Central memory CD8-positive, alpha-beta T cell (primary cell): ENCODE data around the gene DDX51.

ENCODE experiments used
- ATAC-seq: fragments of 150-1000 bp; cut with Tn5 transposase; replicated peaks from 2 replicates; pipeline ENCODE4 v1.10.0; 2022; ENCODE audit warnings: mild to moderate bottlenecking, moderate FRiP score, moderate number of reproducible peaks; ENCODE audit not compliant: poor library complexity, severe bottlenecking; ENCODE audit errors: extremely low read depth
- DNase-seq, 2 donors: peaks; one replicate each; pipeline ENCODE4 v3.0.0; 2021; ENCODE audit warnings: low spot score in 2 of 2
- H3K27ac Mint-ChIP-seq: one replicate; pipeline ENCODE4 v1.8.0; 2022; ENCODE audit warnings: low read depth, mild to moderate bottlenecking, moderate library complexity, mixed read lengths
- H3K27me3 Mint-ChIP-seq: one replicate; pipeline ENCODE4 v1.8.0; 2022; ENCODE audit warnings: mixed read lengths
- H3K36me3 Mint-ChIP-seq: one replicate; pipeline ENCODE4 v1.8.0; 2022; ENCODE audit warnings: mild to moderate bottlenecking, moderate library complexity, mixed read lengths; ENCODE audit not compliant: insufficient read depth
- H3K4me1 Mint-ChIP-seq: one replicate; pipeline ENCODE4 v1.8.0; 2022; ENCODE audit warnings: mixed read lengths
- H3K4me3 Mint-ChIP-seq: one replicate; pipeline ENCODE4 v1.8.0; 2022; ENCODE audit warnings: mild to moderate bottlenecking, moderate library complexity, mixed read lengths
- H3K9me3 Mint-ChIP-seq: one replicate; pipeline ENCODE4 v1.8.0; 2022; ENCODE audit warnings: mixed read lengths

The DDX51 gene

DNA sequence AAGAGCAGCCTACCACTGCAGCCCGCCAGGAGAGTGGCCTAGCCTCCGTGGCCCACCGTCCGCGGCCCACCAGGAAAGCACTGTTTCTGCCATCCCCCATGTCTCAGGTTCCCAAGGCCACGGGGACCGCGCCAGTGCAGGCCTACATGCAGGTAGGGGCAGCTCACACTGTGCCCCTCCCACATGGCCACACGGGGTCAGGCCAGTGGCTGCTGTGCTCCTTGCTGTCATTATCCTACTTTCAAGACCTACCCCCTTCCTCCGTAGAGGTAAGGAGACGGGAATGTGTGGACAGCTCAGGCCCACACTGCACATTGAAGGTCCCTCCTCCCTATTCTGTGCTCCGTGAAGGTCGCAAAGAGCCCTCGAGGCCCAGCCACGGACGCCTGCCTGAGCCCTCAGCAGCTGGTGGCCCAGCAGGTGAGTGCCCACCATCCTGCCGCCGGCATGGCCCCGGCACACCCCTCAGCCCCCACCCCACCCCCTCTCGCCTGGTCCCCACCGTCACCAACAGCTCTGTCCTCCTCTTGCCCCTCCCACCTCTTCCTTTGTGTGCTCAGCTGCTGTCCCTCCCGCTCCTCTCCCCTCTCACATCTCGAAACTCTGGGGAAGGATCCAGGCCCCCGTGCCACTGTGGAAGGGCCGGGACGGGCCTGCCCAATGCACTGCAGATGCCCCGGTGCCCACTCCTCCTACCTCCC is 10.0 kb downstream of the DDX51 start:
- no peaks in the 10 kb centered on the region for H3K27me3 Mint-ChIP-seq
- DNase-seq (no peak), ATAC-seq (no peak)
- H3K4me3 Mint-ChIP-seq = no peak overlapping the region
- H3K27ac Mint-ChIP-seq = no peak overlapping the region
- H3K9me3 Mint-ChIP-seq = no peaks in the 10 kb centered on the region
- no peaks in the 10 kb centered on the region for H3K4me1 Mint-ChIP-seq
- H3K36me3 Mint-ChIP-seq = peaks cover 5% of the 10 kb centered on the region

DNA sequence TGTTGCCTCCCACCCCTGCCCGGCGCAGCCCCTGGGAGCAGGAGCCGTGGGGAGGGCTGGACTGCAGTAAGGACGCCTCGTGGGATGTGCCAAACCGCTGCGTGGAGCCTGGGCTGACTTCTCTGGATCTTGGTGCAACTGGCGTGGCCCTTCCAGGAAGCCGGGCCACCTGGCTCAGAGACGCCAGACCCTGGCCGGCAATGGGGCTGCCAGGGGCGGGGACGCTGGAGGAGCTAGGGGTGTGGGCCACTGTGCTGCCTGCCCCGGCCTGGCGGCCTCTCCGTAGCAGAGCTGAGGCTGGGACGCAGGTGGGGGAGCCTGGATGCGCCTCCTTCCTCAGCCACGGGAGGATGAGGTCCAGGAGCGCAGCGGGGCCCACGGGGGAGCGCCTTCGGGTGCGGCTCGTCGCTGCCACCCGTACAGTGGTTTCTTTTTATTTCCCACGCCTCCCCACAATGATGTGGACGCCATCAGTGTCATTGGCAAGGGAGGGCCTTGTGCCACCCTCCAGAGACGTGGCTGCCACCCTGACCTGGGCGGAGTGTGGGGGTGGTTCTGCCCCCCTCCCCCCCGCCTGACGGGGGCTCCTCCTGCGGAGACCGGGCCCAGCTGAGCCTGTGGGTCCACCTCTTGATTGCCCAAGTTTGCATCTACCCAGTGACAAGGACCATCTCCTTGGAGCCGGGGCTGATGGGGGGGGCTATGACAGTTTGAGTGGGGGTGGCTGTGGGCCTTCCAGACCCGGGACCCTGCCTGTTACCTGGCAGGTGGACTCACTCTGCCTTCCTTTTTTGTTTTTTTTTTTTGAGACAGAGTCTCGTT is 11.3 kb downstream of the DDX51 start:
- H3K27me3 Mint-ChIP-seq = no peaks in the 10 kb centered on the region
- H3K4me3 Mint-ChIP-seq = no peak overlapping the region
- no peak for DNase-seq
- peaks cover 2% of the 10 kb centered on the region for H3K36me3 Mint-ChIP-seq
- H3K27ac Mint-ChIP-seq = no peak overlapping the region
- no peak for ATAC-seq
- H3K4me1 Mint-ChIP-seq = no peaks in the 10 kb centered on the region
- H3K9me3 Mint-ChIP-seq = no peaks in the 10 kb centered on the region

GRCh38 chr12:132131952-132132351 is 12.2 kb downstream of the DDX51 start:
- Mint-ChIP-seq H3K27me3 (no peaks in the 10 kb centered on the region), H3K36me3 (peaks cover 2% of the 10 kb centered on the region), H3K4me3 (no peak overlapping the region), H3K9me3 (no peaks in the 10 kb centered on the region), H3K4me1 (no peaks in the 10 kb centered on the region), H3K27ac (no peak overlapping the region)
- DNase-seq = no peak
- no peak for ATAC-seq

DNA sequence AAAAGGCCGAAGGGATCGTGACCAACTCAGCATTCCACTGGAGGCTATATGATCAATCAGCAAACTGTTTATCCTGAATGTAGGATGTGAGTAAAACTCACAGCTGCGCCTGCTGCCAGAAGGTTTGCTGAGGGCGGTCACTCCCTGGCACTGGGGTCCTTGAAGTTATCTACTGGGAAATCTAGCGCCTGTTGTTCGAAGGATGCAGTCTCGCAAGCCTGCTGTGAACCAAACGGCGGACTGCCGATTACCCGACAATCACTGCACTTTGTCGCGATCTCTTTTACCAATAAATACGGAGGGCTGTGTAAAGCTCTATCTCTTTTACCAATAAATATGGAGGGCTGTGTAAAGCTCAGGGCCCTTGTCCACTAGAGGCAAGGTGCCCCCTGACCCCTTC is 12.9 kb downstream of the DDX51 start:
- no peaks in the 10 kb centered on the region for H3K4me1 Mint-ChIP-seq
- DNase-seq (no peak), ATAC-seq (no peak)
- no peak overlapping the region for H3K27ac Mint-ChIP-seq
- H3K36me3 Mint-ChIP-seq = peaks cover 4% of the 10 kb centered on the region
- H3K9me3 Mint-ChIP-seq = no peaks in the 10 kb centered on the region
- H3K27me3 Mint-ChIP-seq = no peaks in the 10 kb centered on the region
- no peak overlapping the region for H3K4me3 Mint-ChIP-seq

GRCh38 chr12:132130690-132131089 is 13.4 kb downstream of the DDX51 start:
- H3K36me3 Mint-ChIP-seq = peaks cover 6% of the 10 kb centered on the region
- ATAC-seq (no peak), DNase-seq (no peak)
- no peak overlapping the region for H3K27ac Mint-ChIP-seq
- H3K9me3 Mint-ChIP-seq = no peaks in the 10 kb centered on the region
- no peak overlapping the region for H3K4me3 Mint-ChIP-seq
- H3K27me3 Mint-ChIP-seq = no peaks in the 10 kb centered on the region
- no peaks in the 10 kb centered on the region for H3K4me1 Mint-ChIP-seq

DNA sequence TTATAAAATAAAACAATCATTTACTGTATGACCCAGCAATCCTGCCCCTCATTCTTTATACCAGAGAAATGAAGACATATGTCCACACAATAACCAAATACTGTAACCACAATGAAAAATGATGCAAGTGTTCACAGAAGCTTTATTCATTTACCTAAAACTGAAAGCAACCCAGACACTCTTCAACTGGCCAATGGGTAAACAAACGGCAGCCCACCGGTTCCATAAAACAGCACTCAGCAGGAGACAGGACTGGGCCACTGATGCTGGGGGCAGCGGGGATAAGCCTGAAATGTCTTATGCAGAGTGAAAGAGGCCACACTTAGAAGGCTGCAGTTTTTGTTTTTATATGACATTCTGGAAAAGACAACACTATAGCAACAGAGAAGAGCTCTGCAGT is 15.1 kb downstream of the DDX51 start:
- Mint-ChIP-seq H3K4me1 (no peaks in the 10 kb centered on the region), H3K9me3 (no peaks in the 10 kb centered on the region), H3K27me3 (no peaks in the 10 kb centered on the region), H3K36me3 (peaks cover 10% of the 10 kb centered on the region), H3K4me3 (no peak overlapping the region), H3K27ac (no peak overlapping the region)
- DNase-seq (no peak), ATAC-seq (no peak)

DNA sequence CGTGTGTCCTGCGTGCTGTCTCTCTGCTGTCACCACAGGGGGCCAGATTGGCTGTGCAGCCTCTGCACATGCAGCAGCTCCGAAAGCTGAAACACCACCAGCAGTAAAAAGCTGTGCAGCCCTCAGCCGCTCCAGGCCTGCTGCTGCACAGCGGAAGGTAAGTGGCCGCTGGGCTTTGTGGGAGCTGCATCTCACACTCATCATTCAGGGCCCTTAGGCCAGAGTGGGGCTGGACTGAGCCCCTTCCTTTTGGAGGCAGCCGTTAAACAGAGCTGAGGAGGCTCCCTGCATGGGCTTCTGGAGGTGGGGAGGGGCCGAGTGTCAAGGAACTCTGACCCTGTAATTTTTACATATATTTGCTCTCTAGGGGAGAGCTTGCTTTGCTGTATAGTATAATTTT is 17.1 kb downstream of the DDX51 start:
- ATAC-seq = no peak
- no peaks in the 10 kb centered on the region for H3K27me3 Mint-ChIP-seq
- H3K27ac Mint-ChIP-seq = no peak overlapping the region
- DNase-seq = no peak
- H3K9me3 Mint-ChIP-seq = no peaks in the 10 kb centered on the region
- H3K4me3 Mint-ChIP-seq = no peak overlapping the region
- no peaks in the 10 kb centered on the region for H3K4me1 Mint-ChIP-seq
- peaks cover 11% of the 10 kb centered on the region for H3K36me3 Mint-ChIP-seq

DNA sequence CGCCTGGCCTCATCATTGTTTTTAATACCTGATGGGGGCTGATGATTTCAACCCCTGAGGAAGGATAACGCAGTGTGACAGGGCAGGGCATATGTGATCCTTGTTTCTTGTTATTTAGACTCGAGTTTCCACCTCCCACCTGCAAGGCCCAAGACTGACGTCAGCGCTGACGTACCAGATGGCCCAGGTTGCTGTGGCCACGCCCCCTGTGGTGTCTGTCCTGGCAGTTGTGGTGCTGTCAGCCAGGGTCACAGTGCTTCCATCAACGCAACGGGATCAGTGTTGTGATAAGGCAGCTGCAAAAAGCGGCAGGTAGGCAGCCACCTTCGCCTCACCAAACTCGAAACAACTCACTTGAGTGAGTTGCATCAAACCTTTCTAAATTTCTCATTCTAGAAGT is 18.4 kb downstream of the DDX51 start:
- Mint-ChIP-seq H3K4me1 (no peaks in the 10 kb centered on the region), H3K36me3 (peaks cover 11% of the 10 kb centered on the region), H3K9me3 (no peaks in the 10 kb centered on the region), H3K27ac (no peak overlapping the region), H3K27me3 (no peaks in the 10 kb centered on the region), H3K4me3 (no peak overlapping the region)
- DNase-seq = no peak
- ATAC-seq = no peak

GRCh38 chr12:132124766-132125425 is 19.2 kb downstream of the DDX51 start:
- DNase-seq (no peak), ATAC-seq (no peak)
- Mint-ChIP-seq H3K4me3 (no peak overlapping the region), H3K4me1 (no peaks in the 10 kb centered on the region), H3K9me3 (no peaks in the 10 kb centered on the region), H3K27me3 (no peaks in the 10 kb centered on the region), H3K36me3 (peaks cover 11% of the 10 kb centered on the region), H3K27ac (no peak overlapping the region)

DNA sequence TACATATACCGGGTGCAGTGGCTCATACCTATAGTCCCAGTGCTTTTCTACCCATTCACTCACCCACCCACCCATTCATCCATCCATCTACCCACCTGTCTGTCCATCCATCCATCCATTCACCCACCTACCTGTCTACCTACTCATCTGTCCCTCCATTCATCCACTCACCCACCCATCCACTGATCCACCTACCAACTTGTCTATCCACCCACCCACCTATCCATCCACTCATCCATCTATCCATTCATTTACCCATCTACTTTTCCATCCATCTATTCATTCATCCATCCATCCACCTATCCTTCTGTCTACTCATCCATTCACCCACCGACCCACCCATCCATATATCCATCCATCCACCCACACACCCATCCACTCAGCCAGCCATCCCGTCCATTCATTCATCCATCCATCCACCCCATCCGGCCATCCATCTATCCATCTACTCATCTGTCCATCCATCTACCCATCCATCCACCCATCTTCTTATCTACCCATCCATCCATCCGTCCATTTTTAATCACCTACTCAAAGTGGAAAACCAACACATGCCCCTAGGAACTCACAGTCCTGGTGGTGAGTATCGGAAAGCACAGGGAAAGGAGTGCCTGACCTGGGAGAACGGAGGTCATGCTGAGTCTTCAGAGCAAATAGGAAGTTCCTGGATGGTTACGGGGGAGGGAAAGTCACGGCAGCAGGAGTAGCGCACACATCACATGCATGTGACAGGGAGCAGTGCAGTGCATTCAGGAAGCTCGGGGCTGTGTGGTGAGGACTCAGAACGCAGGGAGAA is 20.0 kb downstream of the DDX51 start:
- H3K4me3 Mint-ChIP-seq = no peak overlapping the region
- ATAC-seq = no peak
- peaks cover 13% of the 10 kb centered on the region for H3K36me3 Mint-ChIP-seq
- no peaks in the 10 kb centered on the region for H3K9me3 Mint-ChIP-seq
- H3K27ac Mint-ChIP-seq = no peak overlapping the region
- no peak for DNase-seq
- H3K27me3 Mint-ChIP-seq = no peaks in the 10 kb centered on the region
- no peaks in the 10 kb centered on the region for H3K4me1 Mint-ChIP-seq

- Mint-ChIP-seq H3K27me3 (no peaks in the 10 kb centered on the region), H3K4me1 (no peaks in the 10 kb centered on the region), H3K9me3 (no peaks in the 10 kb centered on the region), H3K4me3 (no peak overlapping the region), H3K36me3 (peaks cover 10% of the 10 kb centered on the region), H3K27ac (peak overlapping the region; percentile 13)
- no peak for DNase-seq
- ATAC-seq = no peak
Observed at GRCh38 chr12:132121283-132121682, 22.8 kb downstream of the DDX51 start.

- peaks cover 7% of the 10 kb centered on the region for H3K36me3 Mint-ChIP-seq
- no peaks in the 10 kb centered on the region for H3K9me3 Mint-ChIP-seq
- ATAC-seq = no peak
- H3K27ac Mint-ChIP-seq = no peak overlapping the region
- no peaks in the 10 kb centered on the region for H3K4me1 Mint-ChIP-seq
- DNase-seq = no peak
- H3K4me3 Mint-ChIP-seq = no peak overlapping the region
- no peaks in the 10 kb centered on the region for H3K27me3 Mint-ChIP-seq
Observed at GRCh38 chr12:132118876-132119275, 25.2 kb downstream of the DDX51 start.
